Measurements from ENCODE around the gene OBSCN.
"Not testable (repeated sequence)": the region's sequence is repeated elsewhere in the genome, so short reads cannot be mapped to it uniquely, and the experiment has no call there.

The OBSCN gene

DNA sequence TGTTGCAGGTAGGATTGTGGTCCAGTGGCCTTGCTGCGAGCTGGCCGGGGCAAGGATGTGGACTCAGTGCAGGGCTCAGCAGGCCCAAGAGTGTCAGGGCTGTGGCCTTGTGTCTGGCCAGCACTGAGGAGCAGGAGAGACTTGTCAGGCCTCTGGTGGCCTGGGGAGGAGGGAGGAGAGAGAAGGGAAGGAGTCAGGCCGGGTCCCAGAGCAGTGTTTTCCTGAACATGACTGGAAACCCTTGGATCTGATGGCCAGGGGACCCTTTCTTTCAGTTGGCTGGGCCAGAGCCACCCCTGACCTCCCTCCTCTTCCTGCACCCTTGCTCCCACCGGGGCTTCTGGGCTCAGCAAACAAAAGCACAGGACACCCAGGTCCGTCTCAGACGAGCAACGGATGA lies 37.2 kb upstream of the OBSCN start:
- DNase-seq (ENCODE audit: low read depth) = no peak

DNA sequence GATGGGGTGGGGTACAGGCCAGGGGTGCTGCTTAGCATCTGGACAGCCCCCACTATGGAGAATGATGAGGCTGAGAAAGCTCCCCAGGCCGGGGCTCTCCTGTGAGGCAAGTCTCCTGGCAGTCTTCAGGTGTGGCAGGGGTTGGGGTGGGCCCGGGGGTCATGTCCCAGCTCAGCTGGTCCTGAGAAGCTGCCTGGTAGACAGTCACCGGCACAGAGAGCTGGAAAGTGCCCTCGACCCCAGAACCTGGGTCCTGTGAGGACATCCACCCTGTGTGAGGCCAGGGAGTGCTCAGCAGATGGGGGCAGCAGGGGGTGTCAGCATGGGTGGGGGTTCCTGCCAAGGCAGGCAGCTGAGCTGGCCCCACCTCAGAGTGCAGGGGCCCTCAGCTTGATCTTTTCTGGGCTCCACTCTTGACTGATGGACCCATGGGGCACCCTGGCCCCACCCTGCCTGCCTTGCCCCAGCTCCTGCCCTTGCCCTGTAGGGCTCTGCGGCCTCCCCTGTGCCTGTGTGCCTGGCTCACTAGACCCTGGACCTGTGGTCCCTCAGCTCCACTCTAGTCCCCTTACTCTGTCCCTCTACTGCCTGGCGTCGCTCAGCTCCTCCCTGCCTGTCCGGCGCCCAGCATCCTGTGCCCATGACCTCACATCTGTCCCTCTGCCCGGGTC lies 36.5 kb upstream of the OBSCN start:
- DNase-seq (ENCODE audit: low read depth) = no peak

DNA sequence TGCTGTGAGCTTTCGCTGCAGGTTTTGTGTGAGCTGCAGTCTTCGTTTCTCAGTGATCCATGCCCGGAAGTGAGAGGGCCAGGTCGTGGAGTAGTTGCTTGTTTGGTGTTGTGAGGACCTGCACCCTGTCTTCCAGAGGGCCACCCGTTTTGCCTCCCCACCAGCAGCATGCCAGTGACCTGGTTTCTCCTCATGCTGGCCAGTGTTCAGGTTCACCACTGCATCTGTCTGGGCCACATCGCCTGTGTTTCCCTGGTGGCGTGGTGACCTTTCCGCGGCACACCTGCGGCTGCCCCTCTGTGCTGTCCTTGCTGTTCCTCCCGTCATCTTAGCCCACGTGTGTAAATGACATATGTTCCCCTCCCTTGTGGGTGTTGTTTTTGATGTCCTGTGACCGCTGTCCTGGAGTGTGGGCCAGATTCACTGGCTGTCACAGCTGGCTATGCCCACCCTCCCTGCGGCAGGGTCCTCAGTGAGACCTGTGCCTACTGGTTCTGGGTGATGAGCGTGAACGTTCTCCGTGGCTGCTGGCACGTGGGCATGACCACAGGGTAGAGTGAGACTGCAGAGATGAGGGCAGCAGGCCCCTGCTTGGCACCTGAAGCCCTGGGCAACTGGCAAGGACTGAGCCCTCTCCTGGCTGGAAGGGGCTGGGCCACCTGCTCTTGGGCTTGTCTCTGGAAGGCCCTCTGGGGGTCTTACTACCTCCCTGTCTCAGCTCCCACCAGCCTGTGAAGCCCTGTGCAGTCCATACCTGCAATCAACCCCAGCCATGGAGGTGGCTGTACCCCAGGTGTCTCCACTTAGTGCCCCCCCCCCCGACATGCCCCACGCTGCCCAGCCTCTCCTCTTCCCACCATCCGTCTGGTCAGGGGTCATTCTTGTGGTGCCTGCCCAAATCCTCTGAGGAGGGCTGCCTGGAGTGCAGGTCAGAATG lies 35.0 kb upstream of the OBSCN start:
- no peak for DNase-seq (ENCODE audit: low read depth)

DNA sequence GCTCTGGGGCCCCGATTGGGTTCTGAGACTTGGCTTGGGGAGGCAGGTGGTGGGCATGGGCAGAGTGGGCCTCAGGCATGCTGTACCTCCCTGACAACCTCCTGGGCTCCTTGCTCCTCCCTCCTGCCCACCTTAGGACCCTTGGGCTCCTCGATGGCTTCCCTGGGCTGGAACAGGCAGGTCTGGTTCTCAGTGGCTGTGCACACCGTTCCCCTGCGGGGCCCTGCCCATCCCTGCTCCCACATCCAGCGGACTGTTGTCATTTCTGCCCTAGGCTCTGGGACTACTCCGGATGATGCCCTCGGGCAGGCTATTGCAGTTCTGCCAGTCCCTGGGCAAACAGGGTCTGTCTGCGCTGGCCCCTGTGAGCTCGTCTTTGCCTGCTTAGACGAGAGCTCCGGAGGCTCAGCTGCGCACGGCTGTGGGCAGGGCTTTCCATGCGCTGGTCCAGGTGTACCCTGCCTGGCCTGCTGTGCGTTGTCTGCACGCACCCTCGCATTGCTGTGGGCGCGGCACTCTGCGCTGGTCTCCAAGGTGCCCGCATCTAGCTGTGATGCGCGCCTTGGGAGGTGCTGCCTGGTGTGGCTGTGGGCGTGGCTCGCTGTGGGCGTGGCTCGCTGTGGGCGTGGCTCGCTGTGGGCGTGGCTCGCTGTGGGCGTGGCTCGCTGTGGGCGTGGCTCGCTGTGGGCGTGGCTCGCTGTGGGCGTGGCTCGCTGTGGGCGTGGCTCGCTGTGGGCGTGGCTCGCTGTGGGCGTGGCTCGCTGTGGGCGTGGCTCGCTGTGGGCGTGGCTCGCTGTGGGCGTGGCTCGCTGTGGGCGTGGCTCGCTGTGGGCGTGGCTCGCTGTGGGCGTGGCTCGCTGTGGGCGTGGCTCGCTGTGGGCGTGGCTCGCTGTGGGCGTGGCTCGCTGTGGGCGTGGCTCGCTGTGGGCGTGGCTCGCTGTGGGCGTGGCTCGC lies 34.0 kb upstream of the OBSCN start:
- not testable (repeated sequence) for DNase-seq (ENCODE audit: low read depth)

DNA sequence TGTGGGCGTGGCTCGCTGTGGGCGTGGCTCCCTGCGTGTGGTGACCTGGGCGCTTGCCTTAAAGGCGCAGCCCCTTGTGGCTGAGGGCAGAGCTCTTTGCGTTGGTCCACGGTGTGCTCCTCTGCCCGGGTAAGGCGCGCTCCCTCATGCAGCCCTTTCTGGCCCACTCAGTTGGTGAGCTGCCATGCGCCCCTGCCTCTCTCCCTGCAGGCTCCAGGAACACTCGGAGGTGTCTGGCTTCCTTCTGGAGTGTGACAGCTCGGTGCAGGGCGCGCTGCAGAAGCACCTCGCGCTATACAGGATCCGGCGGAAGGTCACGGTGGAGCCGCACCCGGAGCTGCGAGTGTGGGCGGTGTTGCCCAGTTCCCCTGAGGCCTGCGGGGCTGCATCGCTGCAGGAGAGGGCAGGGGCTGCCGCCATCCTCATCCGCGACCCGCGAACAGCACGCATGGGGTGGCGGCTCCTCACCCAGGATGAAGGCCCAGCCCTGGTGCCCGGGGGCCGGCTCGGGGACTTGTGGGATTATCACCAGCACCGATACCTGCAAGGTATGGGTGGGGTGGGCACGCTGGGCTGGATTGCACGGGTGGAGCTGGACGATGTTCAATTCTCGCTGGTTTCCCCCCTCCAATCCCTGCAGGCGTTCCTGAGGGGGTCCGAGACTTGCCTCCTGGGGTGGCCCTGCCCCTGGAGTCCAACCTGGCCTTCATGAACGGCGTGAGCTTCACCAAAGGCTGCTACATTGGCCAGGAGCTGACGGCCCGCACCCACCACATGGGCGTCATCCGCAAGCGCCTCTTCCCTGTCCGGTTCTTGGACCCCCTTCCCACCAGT lies 33.1 kb upstream of the OBSCN start:
- DNase-seq (ENCODE audit: low read depth) = no peak

DNA sequence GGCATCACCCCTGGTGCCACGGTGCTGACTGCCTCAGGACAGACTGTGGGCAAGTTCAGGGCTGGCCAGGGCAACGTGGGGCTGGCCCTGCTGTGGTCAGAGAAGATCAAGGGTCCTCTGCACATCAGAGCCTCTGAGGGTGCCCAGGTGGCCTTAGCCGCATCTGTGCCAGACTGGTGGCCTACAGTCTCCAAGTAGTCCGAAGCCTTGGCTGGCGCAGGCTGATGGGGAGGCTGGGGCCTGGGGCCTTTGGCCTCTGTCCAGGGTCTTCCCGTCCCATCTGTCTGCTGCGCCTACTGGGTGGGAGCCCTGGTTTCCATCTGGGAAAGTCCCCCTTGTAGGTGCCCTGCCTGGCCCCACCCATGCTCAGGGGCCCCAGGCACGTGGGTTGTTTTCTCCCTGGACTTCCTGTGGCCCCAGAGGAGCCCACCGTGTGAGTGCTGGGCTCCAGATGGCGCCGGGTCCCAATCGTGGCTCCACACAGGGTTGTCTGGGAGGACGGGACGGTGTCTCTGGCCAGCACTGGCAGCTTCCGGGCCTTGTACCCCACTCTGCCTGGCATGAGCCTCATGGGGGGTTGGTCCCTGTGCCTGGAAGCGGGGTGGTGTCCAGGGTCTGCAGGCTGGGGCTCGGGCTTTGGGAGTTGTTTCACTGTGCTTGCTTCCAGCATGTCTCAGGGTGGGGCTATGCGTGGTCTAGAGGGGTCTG lies 32.4 kb upstream of the OBSCN start:
- no peak for DNase-seq (ENCODE audit: low read depth)

DNA sequence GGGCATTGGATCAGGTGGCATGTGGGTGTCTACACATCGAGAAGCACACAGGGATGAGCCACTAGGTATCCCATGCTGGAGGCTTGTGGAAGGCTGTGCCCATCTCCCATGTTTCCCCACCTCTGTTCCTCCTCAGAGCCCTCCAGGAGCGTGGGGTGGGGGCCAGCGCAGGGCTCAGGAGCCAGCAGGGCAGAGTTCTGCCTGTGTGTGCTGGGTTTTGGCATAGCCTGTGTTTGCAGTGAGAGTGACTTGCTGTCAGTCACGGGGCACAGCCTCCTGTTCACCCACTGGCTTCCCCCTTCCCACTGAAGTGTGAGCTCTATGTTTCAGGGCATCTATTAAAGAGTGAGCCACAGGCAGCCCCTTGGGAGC lies 31.8 kb upstream of the OBSCN start:
- no peak for DNase-seq (ENCODE audit: low read depth)

DNA sequence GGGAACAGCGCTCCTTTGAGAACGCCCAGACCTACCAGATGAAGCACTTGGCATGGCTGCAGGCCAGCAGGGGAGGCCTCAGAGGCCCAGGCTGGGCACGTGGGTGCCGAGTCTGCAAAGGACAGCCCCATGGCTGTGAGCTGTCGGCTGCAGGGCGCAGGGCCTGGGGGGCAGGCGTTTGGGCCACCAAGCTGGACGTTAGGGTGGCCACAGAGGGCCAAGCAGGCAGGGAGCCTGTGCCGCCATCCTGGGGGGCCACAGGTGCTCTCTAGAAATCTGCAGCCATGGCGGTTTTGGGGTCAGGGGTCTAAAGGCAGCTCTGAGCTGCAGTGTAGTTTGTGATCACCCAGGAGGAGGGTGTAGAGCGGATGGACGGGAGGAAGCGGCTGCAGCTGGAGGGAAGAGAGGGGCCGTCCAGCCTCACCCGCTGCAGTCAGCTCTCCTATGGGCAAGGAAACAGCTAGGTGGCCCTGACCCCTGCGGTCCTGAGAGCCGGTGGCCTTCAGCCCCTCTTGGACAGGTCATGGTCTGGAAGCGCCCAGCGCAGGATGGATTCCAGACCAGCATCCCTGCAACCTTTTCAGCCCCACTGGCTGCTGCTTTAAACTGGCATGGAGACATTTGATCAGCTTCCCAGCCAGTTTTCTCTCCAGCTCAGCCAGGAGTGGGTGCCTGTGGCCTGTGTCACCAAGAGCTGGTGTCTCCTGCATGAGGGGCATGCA lies 31.2 kb upstream of the OBSCN start:
- DNase-seq (ENCODE audit: low read depth) = no peak

DNA sequence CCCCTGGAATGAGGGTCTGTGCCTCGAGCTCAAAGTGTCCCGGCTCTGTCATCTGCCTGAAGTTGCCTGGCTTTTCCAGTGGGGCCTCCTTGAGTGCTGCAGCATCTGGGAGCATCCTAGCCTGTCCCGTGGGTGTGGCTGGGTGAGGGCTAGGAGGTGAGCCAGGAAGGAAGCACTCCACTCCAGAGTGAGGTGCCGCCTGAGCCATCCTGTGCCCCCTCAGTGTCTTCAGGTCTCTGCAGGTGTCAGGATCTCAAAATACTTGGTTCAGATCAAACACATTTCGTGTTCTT lies 30.7 kb upstream of the OBSCN start:
- DNase-seq (ENCODE audit: low read depth) = no peak

DNA sequence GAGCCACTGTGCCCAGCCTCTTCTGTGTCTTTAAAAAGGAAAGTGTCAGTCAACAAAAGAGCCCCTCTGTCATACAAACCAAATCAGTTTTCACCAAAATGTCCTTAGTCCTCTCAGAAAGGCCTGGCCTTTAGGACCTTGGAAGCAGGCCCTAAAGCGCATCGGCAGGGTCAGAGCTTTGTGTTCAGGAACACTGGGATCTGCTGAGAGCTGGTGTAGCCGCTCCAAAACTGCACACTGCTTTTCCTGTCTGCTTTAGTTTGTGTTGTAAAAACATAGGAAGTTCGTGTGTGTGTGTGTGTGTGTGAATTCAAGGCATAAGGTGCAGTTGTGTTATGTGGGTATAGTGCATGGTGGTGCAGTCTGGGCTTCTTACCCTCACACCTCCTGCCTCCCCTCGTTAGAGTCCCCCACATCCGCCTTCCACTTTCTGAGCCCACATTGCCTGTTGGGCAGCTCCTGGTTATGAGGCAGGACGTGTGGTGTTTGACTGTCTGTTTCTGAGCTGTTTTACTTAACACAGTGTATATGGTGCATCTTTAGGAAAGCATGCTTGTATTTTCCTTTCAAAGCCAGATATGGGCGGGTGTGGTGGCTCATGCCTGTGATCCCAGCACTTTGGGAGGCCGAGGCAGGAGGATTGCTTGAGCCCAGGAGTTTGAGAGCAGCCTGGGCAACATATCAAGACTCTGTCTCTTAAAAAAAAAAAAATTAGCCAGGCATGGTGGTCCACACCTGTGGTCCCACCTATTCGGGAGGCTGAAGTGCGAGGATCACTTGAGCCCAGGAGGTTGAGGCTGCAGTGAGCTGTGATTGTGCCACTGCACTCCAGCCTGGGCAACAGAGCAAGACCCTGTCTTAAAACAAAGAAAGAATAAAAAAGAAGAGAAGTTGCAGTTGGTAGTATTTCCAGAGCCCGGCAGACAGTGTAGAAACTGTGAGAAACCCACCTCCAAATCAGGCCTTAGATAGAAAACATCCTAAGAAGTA lies 29.8 kb upstream of the OBSCN start:
- DNase-seq (ENCODE audit: low read depth) = no peak

DNA sequence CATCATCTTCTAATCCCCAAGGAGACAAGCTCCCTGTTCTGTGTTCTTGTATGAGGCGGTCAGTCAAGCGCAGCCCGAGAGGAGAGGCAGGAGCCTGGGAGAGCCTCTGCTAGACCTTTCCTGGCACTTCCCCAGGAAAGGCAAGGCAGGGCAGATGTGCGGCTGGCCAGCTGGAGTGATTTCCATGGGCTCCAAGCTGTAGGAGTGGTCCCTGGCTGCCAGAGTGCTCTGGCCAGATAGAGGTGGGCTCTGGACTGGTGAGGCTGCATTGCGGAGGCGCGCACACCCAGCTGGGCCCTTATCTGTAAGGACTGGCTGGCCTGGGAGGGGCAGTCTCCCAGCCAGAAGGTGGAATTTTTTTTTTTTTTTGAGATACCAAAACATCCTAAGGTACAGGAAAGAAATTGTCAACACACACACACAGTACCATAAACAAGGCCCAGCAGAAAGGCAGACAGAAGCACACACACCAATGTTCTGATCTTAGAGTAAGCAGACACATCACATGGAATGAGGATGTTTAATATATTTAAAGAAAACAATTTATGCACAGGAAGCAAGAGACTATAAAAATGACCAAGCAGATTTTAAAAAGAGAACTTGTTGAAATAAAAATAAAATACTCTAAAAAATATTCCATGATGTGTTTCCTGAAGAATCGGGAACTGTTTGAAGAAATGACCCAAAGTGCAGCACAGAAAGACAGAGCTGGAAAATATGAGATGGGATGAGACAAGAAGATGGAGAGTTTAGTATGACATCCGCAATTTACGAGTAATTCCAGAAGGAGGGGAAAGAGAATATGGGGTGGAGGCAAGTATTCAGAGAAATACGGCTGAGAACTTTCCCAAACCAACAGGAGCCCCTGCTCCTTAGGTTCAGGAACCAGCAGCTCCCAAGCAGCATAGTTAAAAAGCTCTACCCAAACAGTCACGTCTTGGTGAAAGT lies 28.8 kb upstream of the OBSCN start:
- no peak for DNase-seq (ENCODE audit: low read depth)

DNA sequence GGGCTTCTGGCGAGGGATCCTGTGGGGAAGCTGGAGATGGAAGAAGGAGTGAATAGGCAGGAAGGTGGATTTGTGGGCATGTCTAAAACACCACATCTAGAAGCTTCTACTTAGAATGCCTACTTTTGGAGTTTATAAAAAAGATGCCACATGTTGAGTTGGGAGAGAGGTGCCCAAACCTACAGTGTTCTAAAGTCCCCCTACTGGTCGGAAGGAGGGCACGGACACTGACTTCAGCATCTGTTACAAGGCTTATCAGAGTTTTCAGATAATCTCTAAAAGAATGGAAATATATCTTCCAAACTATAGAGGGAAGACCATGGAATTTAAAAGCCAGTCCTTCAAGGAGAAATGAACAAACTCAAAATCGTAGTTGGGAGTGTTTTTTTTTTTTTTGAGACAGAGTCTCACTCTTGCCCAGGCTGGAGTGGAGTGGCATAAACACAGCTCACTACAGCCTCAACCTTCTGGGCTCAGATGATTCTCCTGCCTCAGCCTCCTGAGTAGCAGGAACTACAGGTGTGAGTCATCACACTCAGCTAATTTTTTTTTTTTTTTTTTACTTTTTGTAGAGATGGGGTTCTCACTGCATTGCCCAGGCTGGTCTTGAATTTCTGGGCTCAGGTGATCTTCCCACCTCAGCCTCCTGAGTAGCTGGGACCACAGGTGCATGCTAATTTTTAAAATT lies 27.4 kb upstream of the OBSCN start:
- DNase-seq (ENCODE audit: low read depth) = no peak

DNA sequence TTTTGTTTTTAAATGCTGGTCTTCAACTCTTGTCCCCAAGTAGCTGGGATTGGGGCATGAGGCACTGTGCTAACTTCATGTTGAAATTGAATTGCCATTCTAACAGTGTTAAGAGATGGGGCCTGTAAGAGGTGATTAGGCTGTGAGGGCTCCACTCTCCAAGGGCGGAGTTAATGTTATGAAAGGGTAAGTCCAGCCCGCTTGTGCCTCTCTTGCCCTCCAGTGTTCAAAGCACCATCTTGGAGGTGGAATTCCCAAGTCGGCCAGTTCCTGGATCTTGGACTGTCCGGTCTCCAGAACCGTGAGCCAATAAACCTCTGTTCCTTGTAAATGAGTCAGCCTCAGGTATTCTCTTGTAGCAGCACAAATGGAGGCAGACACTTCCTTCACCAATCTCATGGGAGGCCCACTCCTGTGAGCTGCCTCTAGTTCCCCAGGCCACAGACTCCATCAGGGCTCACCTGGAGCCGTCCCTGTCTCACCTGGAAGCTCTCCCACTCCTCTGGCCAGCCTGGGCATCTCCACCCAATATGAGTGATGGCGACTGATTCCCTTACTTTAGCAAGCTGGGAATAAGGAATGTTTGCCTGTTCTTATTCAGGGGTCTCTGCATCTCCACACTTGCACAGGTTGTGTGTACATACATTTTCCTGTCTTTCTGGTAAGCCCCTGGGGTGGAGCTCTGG lies 26.7 kb upstream of the OBSCN start:
- no peak for DNase-seq (ENCODE audit: low read depth)

DNA sequence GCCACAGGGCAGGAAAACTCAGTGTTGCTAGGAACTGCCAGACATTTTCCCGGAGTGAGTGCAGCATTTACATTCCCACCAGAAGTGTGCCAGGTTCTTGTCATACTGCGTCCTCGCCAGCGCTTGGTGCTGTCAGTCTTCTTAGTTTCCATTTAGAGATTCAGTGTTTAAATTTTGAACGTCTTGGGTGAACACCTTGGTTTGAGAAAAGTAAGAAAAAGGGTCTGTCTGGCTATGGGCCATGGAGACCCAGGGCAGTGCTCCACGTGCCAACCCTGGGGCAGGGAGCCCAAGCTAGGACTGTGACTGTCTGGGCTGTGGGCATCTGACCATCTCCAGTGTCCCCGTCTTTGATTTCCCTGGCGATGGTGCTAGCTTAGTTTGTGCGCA lies 26.2 kb upstream of the OBSCN start:
- no peak for DNase-seq (ENCODE audit: low read depth)

DNA sequence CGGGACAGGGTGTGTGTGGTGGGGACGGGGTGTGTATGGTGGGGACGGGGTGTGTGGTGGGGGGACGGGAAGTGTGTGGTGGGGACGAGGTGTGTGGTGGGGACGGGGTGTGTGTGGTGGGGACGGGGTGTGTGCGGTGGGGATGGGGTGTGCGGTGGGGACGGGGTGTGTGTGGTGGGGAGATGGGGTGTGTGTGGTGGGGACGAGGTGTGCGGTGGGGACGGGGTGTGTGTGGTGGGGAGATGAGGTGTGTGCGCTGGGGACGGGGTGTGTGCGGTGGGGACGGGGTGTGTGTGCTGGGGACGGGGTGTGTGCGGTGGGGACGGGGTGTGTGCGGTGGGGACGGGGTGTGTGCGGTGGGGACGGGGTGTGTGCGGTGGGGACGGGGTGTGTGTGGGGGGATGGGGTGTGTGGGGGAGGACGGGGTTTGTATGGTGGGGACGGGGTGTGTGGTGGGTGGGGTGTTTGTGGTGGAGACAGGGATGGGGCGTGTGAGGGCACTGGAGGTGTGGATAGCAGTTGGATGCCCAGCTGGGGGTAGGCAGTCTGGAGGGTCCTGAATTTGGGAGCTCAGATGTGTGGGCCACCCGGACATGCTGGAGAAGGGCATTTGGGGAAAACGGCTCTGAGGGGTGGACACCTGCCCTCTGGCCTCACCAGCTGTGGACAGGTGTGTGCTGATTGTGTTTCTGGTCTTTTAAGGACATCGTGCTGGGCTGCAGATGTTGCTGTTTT lies 25.4 kb upstream of the OBSCN start:
- DNase-seq (ENCODE audit: low read depth) = no peak

DNA sequence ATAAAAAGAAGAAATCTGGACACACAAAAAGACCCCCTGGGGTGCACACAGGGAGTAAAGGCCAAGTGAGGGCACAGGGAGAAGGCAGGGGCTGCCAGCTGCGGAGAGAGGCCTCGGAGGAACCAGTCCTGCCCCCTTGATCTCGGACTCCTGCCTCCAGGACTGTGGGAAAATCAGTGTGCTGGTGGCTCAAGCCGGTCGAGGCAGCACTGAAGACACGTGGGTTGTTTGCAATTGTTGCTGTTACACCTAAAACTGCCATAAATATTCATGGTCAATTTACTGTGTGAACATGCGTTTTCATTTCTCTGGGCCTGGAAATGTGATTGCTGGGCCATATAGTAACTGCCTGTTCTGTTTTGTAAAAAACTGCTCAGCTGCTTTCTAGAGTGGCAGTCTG lies 23.7 kb upstream of the OBSCN start:
- DNase-seq (ENCODE audit: low read depth) = no peak
